Activated CD4-positive, alpha-beta T cell treated with anti-CD3 and anti-CD28 coated beads for 1 hour (primary cell): ENCODE measurements around the gene ST6GALNAC3.

Experiments
- DNase-seq: peaks from one replicate; pipeline ENCODE4 v3.0.0-alpha.2; 2020

Gene ST6GALNAC3

GRCh38 chr1:76668046-76668445 is 593.5 kb downstream of the ST6GALNAC3 start:
- no peak for DNase-seq

- DNase-seq, result no peak
Observed at GRCh38 chr1:76669131-76669530, 594.6 kb downstream of the ST6GALNAC3 start.

GRCh38 chr1:76669624-76670315 is 595.2 kb downstream of the ST6GALNAC3 start:
- DNase-seq, result no peak

GRCh38 chr1:76674689-76675210 is 600.2 kb downstream of the ST6GALNAC3 start:
- no peak for DNase-seq

- DNase-seq, result no peak
Observed at GRCh38 chr1:76677416-76678405, 603.2 kb downstream of the ST6GALNAC3 start.

GRCh38 chr1:76679534-76680152 is 605.1 kb downstream of the ST6GALNAC3 start:
- no peak for DNase-seq

- no peak for DNase-seq
Observed at GRCh38 chr1:76680651-76681050, 606.1 kb downstream of the ST6GALNAC3 start.

- DNase-seq, result no peak
Observed at GRCh38 chr1:76682138-76682537, 607.6 kb downstream of the ST6GALNAC3 start.
